ENCODE results near the gene PTPRN2.

DNA sequence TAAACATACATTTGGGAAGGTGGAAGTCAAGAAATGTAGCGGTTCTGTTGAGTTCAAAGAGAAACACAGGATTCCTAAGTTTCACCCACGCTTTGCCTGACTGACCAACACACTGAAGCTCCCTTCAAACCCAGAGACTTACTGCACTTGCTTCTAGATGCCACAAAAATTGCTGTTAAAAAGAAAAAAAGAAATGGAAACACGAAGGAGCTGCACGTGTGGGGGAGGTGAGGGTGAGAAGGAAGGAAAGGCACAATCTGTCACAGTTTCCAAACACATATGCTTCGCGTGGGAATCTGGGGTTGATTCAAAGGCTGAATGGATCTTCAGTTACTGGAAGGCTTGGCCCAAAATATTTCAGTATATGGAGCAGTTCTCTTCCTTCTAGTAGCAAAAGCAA is 755.2 kb downstream of the PTPRN2 start:
- TF ChIP-seq, protein P1, sequence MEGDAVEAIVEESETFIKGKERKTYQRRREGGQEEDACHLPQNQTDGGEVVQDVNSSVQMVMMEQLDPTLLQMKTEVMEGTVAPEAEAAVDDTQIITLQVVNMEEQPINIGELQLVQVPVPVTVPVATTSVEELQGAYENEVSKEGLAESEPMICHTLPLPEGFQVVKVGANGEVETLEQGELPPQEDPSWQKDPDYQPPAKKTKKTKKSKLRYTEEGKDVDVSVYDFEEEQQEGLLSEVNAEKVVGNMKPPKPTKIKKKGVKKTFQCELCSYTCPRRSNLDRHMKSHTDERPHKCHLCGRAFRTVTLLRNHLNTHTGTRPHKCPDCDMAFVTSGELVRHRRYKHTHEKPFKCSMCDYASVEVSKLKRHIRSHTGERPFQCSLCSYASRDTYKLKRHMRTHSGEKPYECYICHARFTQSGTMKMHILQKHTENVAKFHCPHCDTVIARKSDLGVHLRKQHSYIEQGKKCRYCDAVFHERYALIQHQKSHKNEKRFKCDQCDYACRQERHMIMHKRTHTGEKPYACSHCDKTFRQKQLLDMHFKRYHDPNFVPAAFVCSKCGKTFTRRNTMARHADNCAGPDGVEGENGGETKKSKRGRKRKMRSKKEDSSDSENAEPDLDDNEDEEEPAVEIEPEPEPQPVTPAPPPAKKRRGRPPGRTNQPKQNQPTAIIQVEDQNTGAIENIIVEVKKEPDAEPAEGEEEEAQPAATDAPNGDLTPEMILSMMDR (conservative IDR thresholded peaks at IDR 0.05 in 1 of 2, IDR thresholded peaks at IDR 0.05 in 1 of 2; ENCODE audit: low read depth in 1 of 2, low read length in 2 of 2): no peak
- TF ChIP-seq EZH2 (IDR thresholded peaks at IDR 0.05; ENCODE audit: low read length, missing control alignments): no peak

Data from fibroblast of lung (primary cell).